GM21528 (cell line): ENCODE results near the gene PISD.
"Not testable (repeated sequence)": the region's sequence is repeated elsewhere in the genome, so short reads cannot be mapped to it uniquely, and the experiment has no call there.

Experiments used
- ATAC-seq: cut with Tn5 transposase; IDR thresholded peaks from one replicate; pipeline ENCODE4 v1.9.1; 2021; ENCODE audit warnings: mild to moderate bottlenecking, moderate library complexity; ENCODE audit not compliant: unreplicated experiment, low FRiP score

Gene PISD

GRCh38 chr22:31661851-31662667 lies at the start of gene PISD:
Gene PISD, minus strand, starts transcription at chr22:31662215. Its CDS starts 7 bp downstream, at chr22:31662208.
- peak; percentile 76 for ATAC-seq

GRCh38 chr22:31711226-31711625 lies 49.2 kb upstream of the PISD start:
- ATAC-seq: not testable (repeated sequence)

- ATAC-seq: no peak
Observed at GRCh38 chr22:31707519-31707918, 45.5 kb upstream of the PISD start.

- no peak for ATAC-seq
Observed at GRCh38 chr22:31695423-31695822, 33.4 kb upstream of the PISD start.

- not testable (repeated sequence) for ATAC-seq
Observed at GRCh38 chr22:31694046-31694445, 32.0 kb upstream of the PISD start.

GRCh38 chr22:31692186-31692886 lies 30.3 kb upstream of the PISD start:
- ATAC-seq: no peak

- no peak for ATAC-seq
Observed at GRCh38 chr22:31691408-31691807, 29.4 kb upstream of the PISD start.

- ATAC-seq: no peak
Observed at GRCh38 chr22:31683181-31684105, 21.4 kb upstream of the PISD start.

- no peak for ATAC-seq
Observed at GRCh38 chr22:31682751-31683150, 20.7 kb upstream of the PISD start.

- ATAC-seq: no peak
Observed at GRCh38 chr22:31681349-31682345, 19.6 kb upstream of the PISD start.

GRCh38 chr22:31680861-31681341 lies 18.9 kb upstream of the PISD start:
- ATAC-seq: no peak

GRCh38 chr22:31678748-31679147 lies 16.7 kb upstream of the PISD start:
- no peak for ATAC-seq

- ATAC-seq: peak; percentile 80
Observed at GRCh38 chr22:31676700-31677099, 14.7 kb upstream of the PISD start.

- not testable (repeated sequence) for ATAC-seq
Observed at GRCh38 chr22:31674219-31674618, 12.2 kb upstream of the PISD start.

GRCh38 chr22:31668849-31669248 lies 6.8 kb upstream of the PISD start:
- ATAC-seq: not testable (repeated sequence)

GRCh38 chr22:31662668-31663037 lies 638 bp upstream of the PISD start:
- ATAC-seq: no peak

GRCh38 chr22:31660860-31661341 lies 1.1 kb downstream of the PISD start:
- ATAC-seq: not testable (repeated sequence)

GRCh38 chr22:31659246-31659645 lies 2.8 kb downstream of the PISD start:
- ATAC-seq: no peak

- no peak for ATAC-seq
Observed at GRCh38 chr22:31654408-31654807, 7.6 kb downstream of the PISD start.
